Esophagus squamous epithelium (tissue), 5 donors: ENCODE measurements around the gene DCTN2. TPM values are rescaled to one million over a fixed set of nuclear protein-coding genes. Genes with fewer than 3 reads are reported as not detected.

ENCODE experiments used
- DNase-seq: peaks from one replicate; lab custom pipeline; 2025; lab: John Stamatoyannopoulos, UW
- H3K27ac ChIP-seq, 4 donors: fragments of 200-600 bp; sonication (generic); one replicate each; pipeline ENCODE4 v1.5.1; 2016 to 2019; ENCODE audit warnings: mild to moderate bottlenecking in 1 of 4
- H3K27me3 ChIP-seq, 4 donors: fragments of 200-600 bp; sonication (generic); 1 replicate in 3 of 4; 2 replicates in 1 of 4; pipeline versions ENCODE4 v1.5.1 to v1.6.0; 2017 to 2021; ENCODE audit warnings: antibody characterized with exemption in 1 of 4
- H3K36me3 ChIP-seq, 3 donors: fragments of 200-600 bp; sonication (generic); one replicate each; pipeline ENCODE4 v1.5.1; 2016 to 2019
- H3K4me1 ChIP-seq, 3 donors: fragments of 200-600 bp; sonication (generic); one replicate each; pipeline ENCODE4 v1.5.1; 2017 to 2019
- H3K4me3 ChIP-seq, 4 donors: fragments of 200-600 bp; sonication (generic); 1 replicate in 3 of 4; 2 replicates in 1 of 4; pipeline ENCODE4 v1.5.1; 2016 to 2019; ENCODE audit warnings: mild to moderate bottlenecking in 2 of 4, moderate library complexity in 1 of 4
- H3K9me3 ChIP-seq, 3 donors: fragments of 200-600 bp; sonication (generic); one replicate each; pipeline ENCODE4 v1.5.1; 2016 to 2019
- POLR2A ChIP-seq, 4 donors: fragments of 450-650 bp; IDR thresholded peaks; one replicate each; pipeline ENCODE4 v1.6.1; 2017; ENCODE audit warnings: antibody characterized with exemption in 4 of 4, mild to moderate bottlenecking in 4 of 4, moderate library complexity in 3 of 4
- WGBS, 2 donors: methylation state at CpG; one replicate each; pipeline ENCODE4 v1.1.5; 2018; 5-methylcytosine and 5-hydroxymethylcytosine counted together
- intact Hi-C: fragments of 100-400 bp; cut with DNase I; formaldehyde crosslinking; loops from one replicate; pipeline ENCODE4 v1.15.0; 2022
- total RNA-seq, 4 donors: library from RNA; depleted of rRNA; stranded (reverse); fragments of >200 nt; gene quantifications; one replicate each; pipeline ENCODE4 v1.1.0, GENCODE V29; 2016
- TF ChIP-seq, protein P1 (sequence below), 6 experiments: fragments of 450-650 bp in 4 of 6; fragments of 200-600 bp in 2 of 6; sonication (generic) in 2 of 6; IDR thresholded peaks; one replicate each; pipeline ENCODE4 v1.5.1; 2016 to 2019; ENCODE audit warnings: antibody characterized with exemption in 6 of 6, mild to moderate bottlenecking in 4 of 6, moderate library complexity in 4 of 6
- donor health status: DM: yes; HTN: yes; CAD: no.

The DCTN2 gene
- total RNA-seq, result 100 to 1,000 TPM; 122 to 175 (median 159) TPM

- H3K27ac ChIP-seq, result peak within 1 kb of the TSS; percentile 93 to 99 (median 97)
- intact Hi-C loops, result no loop called here
- H3K4me1 ChIP-seq, result peaks cover 16 to 50% (median 18%) of the 10 kb centered on the region in 3 donors
- peak within 1 kb of the TSS; percentile 65 to 100 (median 94) for H3K4me3 ChIP-seq
- H3K36me3 ChIP-seq, result peaks cover 0 to 20% (median 0%) of the 10 kb centered on the region in 3 donors
- peak; percentile 79 for DNase-seq
- H3K27me3 ChIP-seq, result peaks cover 0 to 31% (median 0%) of the 10 kb centered on the region in 4 donors
- WGBS, 2 donors, result 0 to 2% methylated on average over 21 to 32 of the region's 56 CpGs
- peak in 2 of 4 donors; percentile 44 to 62 for TF ChIP-seq POLR2A (IDR thresholded peaks at IDR 0.05)
- TF ChIP-seq, protein P1, sequence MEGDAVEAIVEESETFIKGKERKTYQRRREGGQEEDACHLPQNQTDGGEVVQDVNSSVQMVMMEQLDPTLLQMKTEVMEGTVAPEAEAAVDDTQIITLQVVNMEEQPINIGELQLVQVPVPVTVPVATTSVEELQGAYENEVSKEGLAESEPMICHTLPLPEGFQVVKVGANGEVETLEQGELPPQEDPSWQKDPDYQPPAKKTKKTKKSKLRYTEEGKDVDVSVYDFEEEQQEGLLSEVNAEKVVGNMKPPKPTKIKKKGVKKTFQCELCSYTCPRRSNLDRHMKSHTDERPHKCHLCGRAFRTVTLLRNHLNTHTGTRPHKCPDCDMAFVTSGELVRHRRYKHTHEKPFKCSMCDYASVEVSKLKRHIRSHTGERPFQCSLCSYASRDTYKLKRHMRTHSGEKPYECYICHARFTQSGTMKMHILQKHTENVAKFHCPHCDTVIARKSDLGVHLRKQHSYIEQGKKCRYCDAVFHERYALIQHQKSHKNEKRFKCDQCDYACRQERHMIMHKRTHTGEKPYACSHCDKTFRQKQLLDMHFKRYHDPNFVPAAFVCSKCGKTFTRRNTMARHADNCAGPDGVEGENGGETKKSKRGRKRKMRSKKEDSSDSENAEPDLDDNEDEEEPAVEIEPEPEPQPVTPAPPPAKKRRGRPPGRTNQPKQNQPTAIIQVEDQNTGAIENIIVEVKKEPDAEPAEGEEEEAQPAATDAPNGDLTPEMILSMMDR (IDR thresholded peaks at IDR 0.05), result peak in 1 of 6 experiments; percentile 11
- no peaks in the 10 kb centered on the region for H3K9me3 ChIP-seq
These were observed at the start of gene DCTN2 for GRCh38 chr12:57546438-57547287. Gene DCTN2 (minus strand): TSS chr12:57547192. CDS start chr12:57547063, 129 bp downstream.

DNA sequence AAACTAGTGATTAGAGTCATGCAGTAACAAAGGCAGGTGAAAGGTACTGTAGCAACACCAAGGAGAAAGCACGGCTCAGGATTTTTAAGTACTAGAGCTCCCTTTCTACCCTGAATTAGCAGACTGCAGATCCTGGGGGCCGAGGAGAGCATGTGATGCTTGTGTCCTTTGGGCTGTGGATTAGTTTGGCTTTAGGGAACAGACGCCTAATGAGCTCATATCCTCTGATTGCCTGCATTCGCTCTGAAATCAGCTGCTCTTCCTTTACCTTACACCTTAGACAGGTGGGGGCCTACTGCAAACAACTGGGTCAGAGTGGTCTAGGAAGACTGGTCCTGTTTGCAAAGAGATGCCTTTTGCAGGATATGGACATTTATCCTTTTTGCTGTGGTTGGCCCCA, 46.2 kb upstream of the DCTN2 start:
- intact Hi-C loops, result no loop called here
- no peak overlapping the region for H3K4me3 ChIP-seq
- no peak for TF ChIP-seq POLR2A (IDR thresholded peaks at IDR 0.05)
- TF ChIP-seq, protein P1 (IDR thresholded peaks at IDR 0.05), result no peak
- H3K27ac ChIP-seq, result no peak overlapping the region
- 80% methylated on average over 4 of the region's 4 CpGs for WGBS, 2 donors
- H3K36me3 ChIP-seq, result peaks cover 0 to 45% (median 6%) of the 10 kb centered on the region in 3 donors
- H3K4me1 ChIP-seq, result peaks cover 0 to 28% (median 9%) of the 10 kb centered on the region in 3 donors
- H3K9me3 ChIP-seq, result no peaks in the 10 kb centered on the region
- DNase-seq, result no peak
- no peaks in the 10 kb centered on the region for H3K27me3 ChIP-seq

GRCh38 chr12:57592551-57593165, 45.7 kb upstream of the DCTN2 start:
- 56 to 68% methylated on average over 2 of the region's 2 CpGs for WGBS, 2 donors
- no peak for DNase-seq
- no peaks in the 10 kb centered on the region for H3K9me3 ChIP-seq
- H3K36me3 ChIP-seq, result peaks cover 0 to 40% (median 6%) of the 10 kb centered on the region in 3 donors
- no peak overlapping the region for H3K4me3 ChIP-seq
- intact Hi-C loops, result no loop called here
- H3K27ac ChIP-seq, result no peak overlapping the region
- TF ChIP-seq, protein P1 (IDR thresholded peaks at IDR 0.05), result no peak
- no peak for TF ChIP-seq POLR2A (IDR thresholded peaks at IDR 0.05)
- H3K27me3 ChIP-seq, result peaks cover 0 to 5% (median 0%) of the 10 kb centered on the region in 4 donors
- peaks cover 0 to 28% (median 9%) of the 10 kb centered on the region in 3 donors for H3K4me1 ChIP-seq

GRCh38 chr12:57591782-57592325, 44.9 kb upstream of the DCTN2 start:
- H3K36me3 ChIP-seq, result peaks cover 0 to 32% (median 6%) of the 10 kb centered on the region in 3 donors
- peaks cover 0 to 9% (median 0%) of the 10 kb centered on the region in 4 donors for H3K27me3 ChIP-seq
- H3K4me1 ChIP-seq, result peaks cover 0 to 28% (median 9%) of the 10 kb centered on the region in 3 donors
- intact Hi-C loops, result no loop called here
- TF ChIP-seq, protein P1 (IDR thresholded peaks at IDR 0.05), result no peak
- no peak for TF ChIP-seq POLR2A (IDR thresholded peaks at IDR 0.05)
- H3K9me3 ChIP-seq, result no peaks in the 10 kb centered on the region
- H3K27ac ChIP-seq, result peak overlapping the region; percentile 83 to 85 (median 84)
- no peak for DNase-seq
- WGBS, 2 donors, result 46 to 50% methylated on average over 8 to 10 of the region's 10 CpGs
- H3K4me3 ChIP-seq, result peak overlapping the region; percentile 73 to 94 (median 76)
